ENCODE measurements around the gene KRTAP21-1. TPM values are rescaled to one million over a fixed set of nuclear protein-coding genes. Genes with fewer than 3 reads are reported as not detected.

Gene KRTAP21-1
- total RNA-seq, 1 experiment from 2014 or later = not detected

DNA sequence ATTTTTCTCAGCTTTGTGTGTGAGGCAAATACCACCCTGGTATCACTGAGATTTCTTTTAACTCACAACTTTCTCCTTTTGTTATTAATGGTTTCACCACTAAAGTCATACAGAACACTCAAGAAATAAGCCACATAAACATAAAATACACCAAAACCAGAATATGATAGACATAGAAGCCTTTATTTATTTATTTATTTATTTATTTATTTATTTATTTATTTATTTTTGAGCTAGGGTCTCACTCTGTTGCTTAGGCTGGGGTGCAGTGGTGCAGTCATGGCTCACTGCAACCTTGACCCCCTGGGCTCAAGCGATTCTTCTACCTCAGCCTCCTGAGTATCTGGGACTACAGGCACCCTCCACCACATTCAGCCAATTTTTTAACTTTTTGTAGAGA lies 45.4 kb upstream of the KRTAP21-1 start:
- H3K18ac ChIP-seq (ENCODE audit: insufficient read length, low read depth, low read length) = no peak overlapping the region
- H2BK5ac ChIP-seq (ENCODE audit: insufficient read length, low read length) = no peak overlapping the region
- no peaks in the 10 kb centered on the region; a peak in 2 of 5 replicates for H3K9me3 Mint-ChIP-seq
- H4K8ac ChIP-seq (replicated peaks; ENCODE audit: insufficient read length, low read depth, low read length) = no peak overlapping the region
- no peak overlapping the region for H3K9ac ChIP-seq (ENCODE audit: extremely low read depth, insufficient read length, low read length)
- TF ChIP-seq CTCF (conservative IDR thresholded peaks at IDR 0.05) = no peak
- H3K27me3 Mint-ChIP-seq (ENCODE audit: low read depth) = no peaks in the 10 kb centered on the region
- no peak overlapping the region for H3K27ac ChIP-seq (ENCODE audit: insufficient read length, low read depth, low read length)
- no CpG with 5 or more reads among the region's 1 CpG for WGBS (ENCODE audit: extremely low coverage, insufficient read length, low lambda C conversion rate)
- no peaks in the 10 kb centered on the region for H3K79me2 ChIP-seq (ENCODE audit: insufficient read depth, low read length)
- H3K36me3 Mint-ChIP-seq (ENCODE audit: insufficient read depth in 1 of 3, low read depth in 3 of 3) = peaks cover 0 to 7% (median 0%) of the 10 kb centered on the region in 3 experiments; a peak in 2 of 7 replicates
- no peaks in the 10 kb centered on the region for H3K79me1 ChIP-seq (ENCODE audit: insufficient read depth, low read depth, low read length, poor library complexity, severe bottlenecking)
- no peak overlapping the region for H3T11ph ChIP-seq (ENCODE audit: low read length)
- no peak overlapping the region for H2AK5ac ChIP-seq (ENCODE audit: insufficient read length, low read length)
- no peaks in the 10 kb centered on the region for H3K23me2 ChIP-seq (ENCODE audit: insufficient read length, low read depth, low read length, poor library complexity, severe bottlenecking)
- H3K56ac ChIP-seq (ENCODE audit: insufficient read length, low read depth, low read length) = no peak overlapping the region
- no peak overlapping the region for H2BK15ac ChIP-seq (ENCODE audit: low read depth, low read length)
- no peak overlapping the region for H4K91ac ChIP-seq (ENCODE audit: insufficient read length, low read depth, low read length)
- H3K27me3 ChIP-seq (ENCODE audit: insufficient read depth, low read length) = no peaks in the 10 kb centered on the region
- no peak overlapping the region for H3K27ac Mint-ChIP-seq
- no peak overlapping the region for H3K4ac ChIP-seq (ENCODE audit: low read depth, low read length)
- H2BK20ac ChIP-seq (ENCODE audit: low read depth, low read length, poor library complexity, severe bottlenecking) = no peak overlapping the region
- no peak overlapping the region for H4K5ac ChIP-seq (ENCODE audit: insufficient read length, low read depth, low read length)
- H2BK12ac ChIP-seq (ENCODE audit: insufficient read length, low read depth, low read length) = no peak overlapping the region
- no peaks in the 10 kb centered on the region for H3K4me1 ChIP-seq (ENCODE audit: insufficient read depth, low read length)
- no peak overlapping the region for H3K4me2 ChIP-seq (ENCODE audit: insufficient read depth, insufficient read length, low read length)
- H3K4me3 Mint-ChIP-seq = no peak overlapping the region; a peak in 1 of 5 replicates
- no peaks in the 10 kb centered on the region for H3K9me3 ChIP-seq (ENCODE audit: control insufficient read depth, low read depth, low read length)
- H3K23ac ChIP-seq (ENCODE audit: insufficient read length, low read depth, low read length) = no peak overlapping the region
- no peak overlapping the region for H2AFZ ChIP-seq (ENCODE audit: low read length)
- no peak overlapping the region for H2BK120ac ChIP-seq (ENCODE audit: low read depth, low read length, poor library complexity, severe bottlenecking)
- no peaks in the 10 kb centered on the region for H4K20me1 ChIP-seq (ENCODE audit: control insufficient read depth, insufficient read depth, insufficient read length)
- DNase-seq = no peak
- H3K4me1 Mint-ChIP-seq = no peaks in the 10 kb centered on the region
- H3K14ac ChIP-seq (ENCODE audit: insufficient read depth, low read length) = no peak overlapping the region
